ENCODE data around the gene NFATC2. TPM values are rescaled to one million over a fixed set of nuclear protein-coding genes. Genes with fewer than 3 reads are reported as not detected.
"Not testable (repeated sequence)": the region's sequence is repeated elsewhere in the genome, so short reads cannot be mapped to it uniquely, and the experiment has no call there.

Gene NFATC2
- total RNA-seq, 3 donors from 2014 or later, result 5.9 to 11.9 (median 10.2) TPM

DNA sequence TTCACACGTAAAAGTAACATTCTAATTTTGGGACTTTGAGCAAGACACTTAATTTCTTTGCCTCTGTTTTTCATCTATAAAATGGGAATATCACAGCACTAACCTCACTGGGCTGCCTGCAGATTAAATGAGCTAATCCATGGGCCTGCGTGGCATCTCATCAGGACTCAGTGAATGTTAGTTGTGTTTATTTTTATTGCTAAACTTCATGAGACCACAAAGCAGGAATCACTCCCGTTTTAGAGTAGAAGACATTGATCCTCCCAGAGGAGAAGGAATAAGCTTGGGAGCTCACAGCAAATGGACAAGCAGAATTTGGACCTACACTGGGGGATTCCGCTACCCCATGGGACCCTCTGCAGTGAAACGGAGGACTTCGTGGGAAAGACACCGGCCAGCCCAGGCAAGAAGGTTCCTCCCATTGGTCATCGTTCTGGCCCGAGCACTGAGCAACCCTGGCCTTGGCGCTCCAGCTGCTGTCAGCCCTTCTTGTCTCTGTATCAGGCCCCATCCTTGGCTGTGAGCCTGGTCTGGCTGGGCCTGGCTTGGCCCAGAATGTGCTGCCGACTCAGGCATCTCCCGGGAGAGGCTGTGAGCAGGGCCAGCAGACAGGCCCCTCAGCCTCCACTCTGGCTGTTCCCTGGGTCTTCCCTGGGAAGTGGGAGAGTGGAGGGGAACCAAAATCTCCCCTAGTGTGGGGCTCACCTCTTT is 79.8 kb downstream of the NFATC2 start:
- Histone ChIP-seq H3K27ac (no peak overlapping the region), H3K9me3 (no peaks in the 10 kb centered on the region), H3K4me1 (no peaks in the 10 kb centered on the region), H3K27me3 (no peaks in the 10 kb centered on the region), H3K4me3 (no peak overlapping the region), H3K36me3 (no peaks in the 10 kb centered on the region)
- TF ChIP-seq POLR2AphosphoS5 (IDR thresholded peaks at IDR 0.05) (no peak), POLR2A (IDR thresholded peaks at IDR 0.05) (no peak)
- TF ChIP-seq, protein P1, sequence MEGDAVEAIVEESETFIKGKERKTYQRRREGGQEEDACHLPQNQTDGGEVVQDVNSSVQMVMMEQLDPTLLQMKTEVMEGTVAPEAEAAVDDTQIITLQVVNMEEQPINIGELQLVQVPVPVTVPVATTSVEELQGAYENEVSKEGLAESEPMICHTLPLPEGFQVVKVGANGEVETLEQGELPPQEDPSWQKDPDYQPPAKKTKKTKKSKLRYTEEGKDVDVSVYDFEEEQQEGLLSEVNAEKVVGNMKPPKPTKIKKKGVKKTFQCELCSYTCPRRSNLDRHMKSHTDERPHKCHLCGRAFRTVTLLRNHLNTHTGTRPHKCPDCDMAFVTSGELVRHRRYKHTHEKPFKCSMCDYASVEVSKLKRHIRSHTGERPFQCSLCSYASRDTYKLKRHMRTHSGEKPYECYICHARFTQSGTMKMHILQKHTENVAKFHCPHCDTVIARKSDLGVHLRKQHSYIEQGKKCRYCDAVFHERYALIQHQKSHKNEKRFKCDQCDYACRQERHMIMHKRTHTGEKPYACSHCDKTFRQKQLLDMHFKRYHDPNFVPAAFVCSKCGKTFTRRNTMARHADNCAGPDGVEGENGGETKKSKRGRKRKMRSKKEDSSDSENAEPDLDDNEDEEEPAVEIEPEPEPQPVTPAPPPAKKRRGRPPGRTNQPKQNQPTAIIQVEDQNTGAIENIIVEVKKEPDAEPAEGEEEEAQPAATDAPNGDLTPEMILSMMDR (IDR thresholded peaks at IDR 0.05), result no peak
- intact Hi-C loops (cut with DNase I; ENCODE audit: low total_unique reads), result no loop called here
- DNase-seq (ENCODE audit: low spot score in 2 of 2), result peak in 1 of 2 donors; percentile 29

DNA sequence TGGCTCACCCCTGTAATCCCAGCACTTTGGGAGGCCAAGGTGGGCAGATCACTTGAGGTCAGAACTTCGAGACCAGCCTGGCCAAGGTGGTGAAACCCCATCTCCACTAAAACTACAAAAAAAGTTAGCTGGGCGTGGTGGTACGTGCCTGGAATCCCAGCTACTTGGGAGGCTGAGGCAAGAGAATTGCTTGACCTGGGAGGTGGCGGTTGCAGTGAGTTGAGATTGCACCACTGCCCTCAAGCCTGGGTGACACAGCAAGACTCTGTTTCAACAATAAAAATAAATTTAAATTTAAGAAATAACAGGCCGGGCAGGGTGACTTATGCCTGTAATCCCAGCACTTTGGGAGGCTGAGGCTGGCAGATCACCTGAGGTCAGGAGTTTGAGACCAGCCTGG is 80.7 kb downstream of the NFATC2 start:
- not testable (repeated sequence) for DNase-seq (ENCODE audit: low spot score in 2 of 2)

DNA sequence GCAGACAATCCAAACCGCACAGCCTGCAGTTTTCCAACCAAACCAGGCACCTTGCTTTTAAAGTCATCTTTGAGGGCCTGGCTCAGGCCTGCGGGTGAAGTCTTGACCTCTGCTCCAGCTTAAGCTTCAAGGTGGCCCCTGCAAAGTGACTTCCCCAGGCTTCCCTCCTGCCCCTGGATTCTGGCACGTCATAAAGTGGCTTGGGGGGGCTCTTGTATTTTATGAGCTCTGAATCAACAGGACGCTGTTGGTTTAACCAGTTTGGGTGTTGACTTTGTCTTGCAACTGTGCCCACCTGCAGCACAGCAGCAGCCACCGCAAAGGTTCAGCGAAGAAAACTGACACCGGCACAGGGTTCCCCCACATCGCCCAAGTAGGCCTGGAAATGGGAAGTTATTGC is 81.2 kb downstream of the NFATC2 start:
- no peaks in the 10 kb centered on the region for H3K27me3 ChIP-seq
- H3K4me1 ChIP-seq, result no peaks in the 10 kb centered on the region
- H3K36me3 ChIP-seq, result no peaks in the 10 kb centered on the region
- no peak overlapping the region for H3K4me3 ChIP-seq
- TF ChIP-seq POLR2A (IDR thresholded peaks at IDR 0.05), result no peak
- TF ChIP-seq, protein P1 (IDR thresholded peaks at IDR 0.05), result no peak
- no peak for TF ChIP-seq POLR2AphosphoS5 (IDR thresholded peaks at IDR 0.05)
- no peak overlapping the region for H3K27ac ChIP-seq
- intact Hi-C loops (cut with DNase I; ENCODE audit: low total_unique reads), result no loop called here
- DNase-seq (ENCODE audit: low spot score in 2 of 2), result no peak
- H3K9me3 ChIP-seq, result no peaks in the 10 kb centered on the region

More for the DNA sequence above, 80.7 kb downstream of the NFATC2 start:
- H3K27ac ChIP-seq; intact Hi-C loops (cut with DNase I; ENCODE audit: low total_unique reads); H3K4me1 ChIP-seq; H3K9me3 ChIP-seq; H3K27me3 ChIP-seq; H3K4me3 ChIP-seq; H3K36me3 ChIP-seq: not testable (repeated sequence)

DNA sequence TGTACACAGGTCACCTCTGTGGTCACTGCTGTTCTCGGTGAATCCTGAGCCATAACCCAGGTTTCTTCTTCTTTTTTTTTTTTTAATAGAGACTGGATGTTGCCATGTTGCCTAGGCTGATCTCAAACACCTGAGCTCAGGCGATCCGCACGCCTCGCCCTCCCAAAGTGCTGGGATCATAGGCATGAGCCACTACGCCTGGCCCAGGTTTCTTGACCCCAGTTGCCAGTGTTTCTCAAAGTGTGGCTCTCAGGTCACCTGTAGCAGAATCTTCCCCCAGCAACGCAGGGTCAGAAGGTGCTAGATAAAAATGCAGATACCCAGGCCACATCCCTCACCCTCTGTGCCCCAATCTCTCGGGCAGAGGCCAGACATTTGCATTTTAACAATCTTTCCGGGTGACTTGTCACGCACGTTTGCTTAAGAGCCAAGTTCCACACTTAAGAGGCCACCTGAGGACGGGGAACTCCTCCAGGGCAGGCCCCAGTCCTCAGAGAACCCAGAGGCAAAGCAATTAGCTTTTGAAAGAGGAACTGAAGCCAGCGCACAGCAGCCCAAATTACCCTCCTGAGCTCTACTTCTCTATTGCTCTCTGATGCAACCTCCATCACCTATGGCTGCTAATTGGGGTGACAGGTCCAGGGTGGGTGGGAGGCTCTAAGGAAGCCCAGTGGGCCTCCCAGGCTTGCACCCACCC is 81.8 kb downstream of the NFATC2 start:
- Histone ChIP-seq H3K27me3 (no peaks in the 10 kb centered on the region), H3K36me3 (no peaks in the 10 kb centered on the region), H3K9me3 (no peaks in the 10 kb centered on the region), H3K4me3 (no peak overlapping the region), H3K4me1 (peaks cover 0 to 4% of the 10 kb centered on the region in 2 donors), H3K27ac (no peak overlapping the region)
- DNase-seq (ENCODE audit: low spot score in 2 of 2), result no peak
- intact Hi-C loops (cut with DNase I; ENCODE audit: low total_unique reads), result no loop called here
- TF ChIP-seq POLR2A (IDR thresholded peaks at IDR 0.05) (no peak), POLR2AphosphoS5 (IDR thresholded peaks at IDR 0.05) (no peak)
- TF ChIP-seq, protein P1 (IDR thresholded peaks at IDR 0.05), result no peak

DNA sequence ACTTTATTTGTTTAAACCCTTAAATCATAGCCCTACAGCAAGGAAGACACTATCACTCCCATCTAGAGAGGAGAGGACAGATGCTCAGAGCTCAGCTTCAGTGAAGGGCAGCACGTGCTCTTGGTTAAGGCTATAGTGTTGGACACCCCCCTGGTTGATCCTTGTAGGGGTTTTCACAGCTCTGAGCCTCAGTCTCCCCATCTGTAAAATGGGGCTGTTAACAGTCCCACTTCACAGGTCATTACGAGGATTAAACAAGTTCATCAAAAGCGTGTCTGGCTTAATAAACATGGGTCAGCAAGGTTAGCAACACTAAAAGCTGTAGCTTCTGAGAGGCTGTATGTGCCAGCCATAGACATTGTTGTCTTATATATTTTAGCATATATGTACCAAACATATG is 82.4 kb downstream of the NFATC2 start:
- Histone ChIP-seq H3K36me3 (no peaks in the 10 kb centered on the region), H3K4me1 (peaks cover 0 to 4% of the 10 kb centered on the region in 2 donors), H3K27ac (no peak overlapping the region), H3K27me3 (no peaks in the 10 kb centered on the region), H3K9me3 (no peaks in the 10 kb centered on the region), H3K4me3 (no peak overlapping the region)
- no peak for DNase-seq (ENCODE audit: low spot score in 2 of 2)
- TF ChIP-seq POLR2AphosphoS5 (IDR thresholded peaks at IDR 0.05) (no peak), POLR2A (IDR thresholded peaks at IDR 0.05) (no peak)
- TF ChIP-seq, protein P1 (IDR thresholded peaks at IDR 0.05), result no peak
- intact Hi-C loops (cut with DNase I; ENCODE audit: low total_unique reads), result no loop called here

Measured in breast epithelium (tissue), 4 donors.